Activated CD8-positive, alpha-beta memory T cell treated with anti-CD3 and anti-CD28 coated beads, Interleukin-2, amount 50 U/mL, for 1 hour (primary cell): ENCODE data around the gene SOX11.
"Not testable (repeated sequence)": the region's sequence is repeated elsewhere in the genome, so short reads cannot be mapped to it uniquely, and the experiment has no call there.

ENCODE experiments used
- DNase-seq: peaks from one replicate; pipeline ENCODE4 v3.0.0-alpha.2; 2020; ENCODE audit errors: extremely low read depth

Gene SOX11

DNA sequence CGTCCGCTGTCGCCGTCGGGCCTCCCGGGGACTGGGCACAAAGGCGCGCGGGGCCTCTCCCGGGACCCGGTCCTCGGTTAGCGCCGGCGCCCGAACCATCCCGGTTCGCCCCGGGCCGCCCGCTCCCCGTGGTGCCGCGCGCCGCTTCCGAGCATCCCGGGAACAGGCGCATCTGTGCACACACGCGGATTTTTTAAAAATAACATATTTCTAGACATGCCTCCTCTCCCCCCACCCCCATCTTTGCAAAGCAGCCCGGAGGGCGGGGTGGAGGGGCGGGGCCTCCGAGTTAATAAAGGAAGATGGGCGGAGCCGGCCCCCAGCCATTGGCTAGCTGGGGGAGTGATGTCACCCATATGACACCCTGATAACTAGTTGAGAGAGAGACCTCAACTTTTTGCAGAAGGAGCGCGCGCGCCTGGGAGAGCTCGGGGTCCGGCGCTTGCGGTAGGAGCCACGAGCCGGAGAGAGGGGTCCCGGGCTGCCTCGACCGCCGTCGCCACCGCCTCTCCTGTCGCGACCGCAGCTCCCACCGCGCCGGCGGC, at the start of gene SOX11:
Gene SOX11 (plus strand): TSS at position 400 of the 545 bp plus-strand sequence. CDS start 338 bp downstream, outside the sequence.
- DNase-seq, result no peak

GRCh38 chr2:5652734-5653133, 39.5 kb upstream of the SOX11 start:
- DNase-seq, result not testable (repeated sequence)

DNA sequence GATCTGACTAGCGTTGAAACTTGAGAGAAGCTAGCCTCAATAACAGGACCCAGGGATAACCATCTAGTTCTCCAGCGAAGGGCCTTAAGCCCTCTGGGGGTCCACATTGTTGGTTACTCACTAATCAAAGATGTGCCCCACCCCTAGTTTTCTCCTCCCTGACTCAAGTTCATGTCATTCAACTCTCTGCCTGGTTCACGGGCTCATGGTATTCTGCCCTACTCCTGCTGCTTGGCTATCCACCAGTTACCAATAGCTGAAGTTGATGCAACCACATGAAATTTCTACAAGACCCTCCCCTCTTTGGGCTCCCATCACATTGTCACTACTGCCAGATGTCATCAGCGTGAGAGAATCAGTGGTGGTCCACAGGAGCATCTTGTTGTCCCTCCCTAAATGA, 38.4 kb upstream of the SOX11 start:
- DNase-seq, result not testable (repeated sequence)

- no peak for DNase-seq
These were observed 35.0 kb upstream of the SOX11 start for GRCh38 chr2:5657231-5657630.

DNA sequence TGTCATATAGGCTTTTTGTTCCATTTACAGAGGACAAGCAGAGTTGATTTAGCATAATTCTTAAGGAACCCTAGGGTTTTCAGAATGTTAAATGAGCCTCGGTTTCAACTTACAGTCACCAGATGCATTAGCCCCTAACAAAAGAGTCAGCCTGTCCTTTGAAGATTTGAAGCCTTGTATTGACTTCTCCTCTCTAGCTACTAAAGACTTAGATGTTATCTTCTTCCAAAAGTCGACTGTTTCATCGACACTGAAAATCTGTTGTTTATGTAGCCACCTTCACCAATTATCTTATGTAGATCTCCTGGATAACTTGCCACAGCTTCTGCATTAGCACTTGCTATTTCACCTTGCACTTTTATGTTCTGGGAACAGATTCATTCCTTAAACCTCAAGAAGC, 31.6 kb upstream of the SOX11 start:
- DNase-seq, result no peak

DNA sequence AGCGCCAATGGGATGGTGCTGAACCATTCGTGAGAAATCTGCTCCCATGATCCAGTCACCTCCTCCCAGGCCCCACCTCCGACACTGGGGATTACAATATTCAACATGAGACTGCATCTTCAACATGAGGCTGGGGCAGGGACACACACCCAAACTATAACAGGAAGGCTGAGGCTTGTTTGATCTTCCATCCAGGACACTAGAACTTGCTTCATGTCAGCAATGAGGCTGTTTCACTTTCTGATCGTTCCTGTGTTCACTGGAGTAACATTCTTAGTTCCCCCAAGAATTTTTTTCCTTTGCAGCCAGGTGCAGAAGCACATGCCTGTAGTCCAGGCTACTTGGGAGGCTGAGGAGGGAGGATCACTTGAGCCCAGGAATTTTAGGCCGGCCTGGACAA, 30.8 kb upstream of the SOX11 start:
- DNase-seq, result no peak

GRCh38 chr2:5664278-5664681, 27.9 kb upstream of the SOX11 start:
- no peak for DNase-seq

GRCh38 chr2:5665066-5665465, 27.1 kb upstream of the SOX11 start:
- DNase-seq, result no peak

- DNase-seq, result no peak
These were observed 25.4 kb upstream of the SOX11 start for GRCh38 chr2:5666798-5667197.

DNA sequence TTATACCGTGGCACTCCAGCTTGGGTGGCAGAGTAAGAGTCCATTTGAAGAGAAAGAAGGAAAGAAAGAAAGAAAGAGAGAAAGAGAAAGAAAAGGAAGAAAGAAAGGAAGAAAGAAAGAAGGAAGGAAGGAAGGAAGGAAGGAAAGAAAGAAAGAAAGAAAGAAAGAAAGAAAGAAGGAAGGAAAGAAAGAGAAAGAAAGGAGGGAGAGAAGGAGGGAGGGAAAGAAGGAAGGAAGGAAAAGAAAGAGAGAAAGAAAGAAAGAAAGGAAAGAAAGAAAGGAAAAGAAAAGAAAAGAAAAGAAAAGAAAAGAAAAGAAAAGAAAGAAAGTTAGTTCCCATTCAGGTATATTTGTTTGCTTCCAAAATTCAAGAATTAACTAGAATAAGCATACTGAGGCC, 24.5 kb upstream of the SOX11 start:
- DNase-seq, result not testable (repeated sequence)

DNA sequence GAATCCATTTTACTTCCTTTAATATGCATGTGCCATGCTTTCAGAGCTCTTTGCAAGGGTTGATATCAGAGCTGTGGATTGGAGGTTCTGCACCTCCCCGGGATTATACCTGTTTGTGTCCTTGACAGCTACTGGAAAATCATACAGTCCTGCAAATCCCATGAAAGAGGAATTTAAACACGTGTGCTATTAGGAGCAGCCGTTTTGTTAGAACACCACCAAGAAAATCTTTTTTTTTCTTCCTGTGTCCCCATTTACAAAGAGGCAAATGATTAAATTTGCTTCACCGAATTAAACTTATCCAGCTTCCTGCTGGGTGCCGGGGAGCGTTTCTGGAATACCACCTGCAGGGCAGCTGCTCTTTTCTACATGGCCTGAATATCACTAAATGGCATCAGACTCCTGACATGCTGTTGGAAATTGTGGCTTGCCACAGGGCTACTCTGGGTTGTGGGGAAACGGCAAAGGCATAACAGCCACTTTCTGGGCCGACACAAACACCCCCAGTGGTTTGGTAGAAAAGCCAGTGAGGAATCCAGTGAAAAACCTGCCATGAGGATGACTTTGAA, 23.4 kb upstream of the SOX11 start:
- DNase-seq, result no peak

DNA sequence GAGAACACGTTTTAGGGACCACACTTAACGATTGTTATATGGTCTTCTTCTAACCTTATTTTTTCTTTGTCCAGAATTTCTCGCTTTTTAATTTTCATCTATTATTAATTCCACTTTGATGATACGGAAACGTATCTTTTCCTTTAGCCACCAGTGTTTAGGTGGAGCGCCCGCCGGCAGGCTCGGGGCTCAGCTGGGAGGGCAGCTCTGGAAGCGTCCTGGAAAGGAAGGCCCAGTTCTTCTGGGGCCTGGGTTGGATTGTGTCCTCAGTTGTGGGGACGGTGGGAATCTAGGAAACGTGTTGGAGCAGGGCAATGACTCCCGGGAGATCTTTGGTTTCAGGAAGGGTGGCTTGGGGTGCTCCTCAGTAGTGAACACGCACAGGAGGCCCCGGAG, 19.4 kb upstream of the SOX11 start:
- no peak for DNase-seq

GRCh38 chr2:5673145-5674025, 18.8 kb upstream of the SOX11 start:
- no peak for DNase-seq

GRCh38 chr2:5674026-5674340, 18.2 kb upstream of the SOX11 start:
- no peak for DNase-seq

GRCh38 chr2:5677133-5677532, 15.1 kb upstream of the SOX11 start:
- no peak for DNase-seq

- DNase-seq, result no peak
These were observed 8.7 kb upstream of the SOX11 start for GRCh38 chr2:5683471-5683870.

DNA sequence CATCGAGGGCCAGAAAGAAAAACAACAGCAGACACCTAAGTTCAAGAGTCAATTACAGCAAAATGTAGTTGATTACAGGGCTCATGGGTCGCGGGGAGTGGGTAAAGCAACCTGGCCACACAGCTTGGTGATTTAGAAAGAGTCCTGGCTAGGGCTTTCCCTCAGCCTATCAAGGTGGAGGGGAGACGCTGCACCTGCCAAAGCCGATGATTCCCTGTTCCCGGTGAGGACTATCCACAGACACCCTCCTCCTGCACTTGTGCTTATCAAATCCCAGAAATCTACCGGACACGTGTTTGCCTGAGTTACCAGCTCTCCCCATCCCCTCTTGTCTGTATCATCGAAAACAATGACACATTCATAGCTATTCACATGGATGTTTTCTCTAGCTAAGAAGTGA, 7.0 kb upstream of the SOX11 start:
- DNase-seq, result no peak

DNA sequence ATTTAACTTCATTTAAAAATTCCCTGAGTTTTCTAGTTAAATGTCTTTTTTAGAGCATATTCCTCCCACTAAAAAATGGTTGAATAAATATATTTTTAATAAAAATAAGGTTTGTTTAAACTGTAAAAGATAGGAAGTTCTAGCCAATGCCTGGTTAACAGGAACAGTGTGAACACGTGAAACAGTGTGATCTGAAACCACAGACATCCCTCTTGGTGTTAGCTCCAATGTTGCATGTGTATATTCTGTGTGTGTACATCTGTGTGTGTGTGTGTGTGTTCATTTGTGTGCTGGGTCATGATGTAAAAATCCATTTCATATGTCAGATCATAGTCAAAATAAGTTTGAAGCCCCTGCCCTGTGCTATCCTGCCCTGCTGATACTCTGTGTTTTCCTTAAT, 6.1 kb upstream of the SOX11 start:
- DNase-seq, result no peak

- no peak for DNase-seq
These were observed 5.6 kb upstream of the SOX11 start for GRCh38 chr2:5686536-5686935.

DNA sequence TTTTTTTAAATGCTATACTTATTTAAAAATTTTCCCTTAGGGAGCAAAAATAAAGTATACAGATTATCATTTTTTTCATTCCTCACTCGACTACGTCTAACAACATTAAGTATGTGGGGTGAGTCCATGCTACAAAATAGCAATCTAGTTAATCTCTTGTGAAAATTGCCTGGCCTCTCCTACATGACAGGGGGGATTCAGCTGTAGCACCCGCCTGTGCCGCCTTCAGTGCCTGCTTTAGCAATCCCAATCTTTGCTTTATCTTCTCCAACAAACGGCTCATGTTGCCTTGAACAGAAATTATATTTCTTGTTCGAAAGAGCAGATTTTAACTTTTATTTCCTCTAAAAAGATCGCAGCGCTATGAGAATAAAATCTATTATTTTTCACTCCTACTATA, 2.4 kb upstream of the SOX11 start:
- no peak for DNase-seq

GRCh38 chr2:5690286-5690685, 1.9 kb upstream of the SOX11 start:
- no peak for DNase-seq

DNA sequence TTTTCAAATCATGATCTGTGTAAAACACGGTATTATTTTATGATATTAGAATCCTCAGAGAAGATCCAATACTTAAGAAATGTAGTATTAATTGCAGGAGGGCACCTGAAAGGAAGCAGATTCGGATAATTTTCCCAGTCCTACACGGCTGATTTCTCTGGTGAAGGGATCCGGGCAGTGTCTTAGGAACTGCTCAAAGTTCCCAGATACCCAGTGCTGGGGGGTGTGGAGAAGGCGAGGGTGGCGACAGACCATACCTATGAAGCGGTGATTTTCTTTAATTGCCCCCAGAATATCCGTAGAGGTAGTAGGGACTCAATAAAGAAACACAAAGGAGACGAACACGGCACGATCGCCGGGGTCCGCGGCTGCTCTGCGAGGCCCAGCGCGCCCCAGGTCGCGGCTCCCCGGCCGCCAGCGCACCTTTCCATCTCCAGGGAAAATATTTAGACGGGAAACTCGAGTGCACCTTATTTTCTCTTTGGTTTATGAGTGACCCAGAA, 1.4 kb upstream of the SOX11 start:
- no peak for DNase-seq
